Parathyroid adenoma (tissue), 2 donors: ENCODE results near the gene MAG.

Experiments used
- H2AFZ ChIP-seq: fragments of 300-600 bp; sonication (generic); one replicate; pipeline ENCODE4 v1.7.0; 2017; ENCODE audit warnings: antibody characterized with exemption, mild to moderate bottlenecking
- H3K27ac ChIP-seq: fragments of 300-600 bp; sonication (generic); one replicate; pipeline ENCODE4 v1.7.0; 2017
- H3K27me3 ChIP-seq: fragments of 300-600 bp; sonication (generic); one replicate; pipeline ENCODE4 v1.7.0; 2017; ENCODE audit warnings: low read length; ENCODE audit not compliant: control insufficient read depth, insufficient read depth
- H3K36me3 ChIP-seq: fragments of 300-600 bp; sonication (generic); one replicate; pipeline ENCODE4 v1.7.0; 2017; ENCODE audit warnings: low read length; ENCODE audit not compliant: control insufficient read depth, insufficient read depth
- H3K4me1 ChIP-seq: fragments of 300-600 bp; sonication (generic); one replicate; pipeline ENCODE4 v1.7.0; 2017; ENCODE audit warnings: control low read depth
- H3K4me2 ChIP-seq: fragments of 300-600 bp; sonication (generic); one replicate; pipeline ENCODE4 v1.7.0; 2017; ENCODE audit warnings: low read length
- H3K4me3 ChIP-seq: fragments of 300-600 bp; sonication (generic); one replicate; pipeline ENCODE4 v1.7.0; 2017; ENCODE audit warnings: low read depth, low read length
- H3K79me2 ChIP-seq: fragments of 300-600 bp; sonication (generic); one replicate; pipeline ENCODE4 v1.7.0; 2017; ENCODE audit warnings: control low read depth
- H3K9ac ChIP-seq: fragments of 300-600 bp; sonication (generic); one replicate; pipeline ENCODE4 v1.7.0; 2017; ENCODE audit warnings: mild to moderate bottlenecking
- H3K9me3 ChIP-seq: fragments of 300-600 bp; sonication (generic); one replicate; pipeline ENCODE4 v1.7.0; 2017; ENCODE audit warnings: low read length; ENCODE audit not compliant: control insufficient read depth
- CTCF ChIP-seq: fragments of 300-600 bp; sonication (generic); IDR thresholded peaks from one replicate; pipeline ENCODE4 v1.7.0; 2017; ENCODE audit warnings: antibody characterized with exemption, mild to moderate bottlenecking
- donor health status: primary hyperparathyroidism.

MAG gene

GRCh38 chr19:35288331-35288730, 3.6 kb upstream of the MAG start:
- Histone ChIP-seq H3K4me2 (no peak overlapping the region), H3K36me3 (no peaks in the 10 kb centered on the region), H3K9ac (no peak overlapping the region), H2AFZ (no peak overlapping the region), H3K4me3 (no peak overlapping the region), H3K4me1 (peaks cover 6% of the 10 kb centered on the region), H3K79me2 (no peaks in the 10 kb centered on the region), H3K27me3 (no peaks in the 10 kb centered on the region), H3K27ac (no peak overlapping the region), H3K9me3 (no peaks in the 10 kb centered on the region)
- no peak for TF ChIP-seq CTCF

GRCh38 chr19:35288906-35289305, 3.1 kb upstream of the MAG start:
- no peak overlapping the region for H2AFZ ChIP-seq
- no peak for TF ChIP-seq CTCF
- H3K9ac ChIP-seq: no peak overlapping the region
- peaks cover 6% of the 10 kb centered on the region for H3K4me1 ChIP-seq
- no peaks in the 10 kb centered on the region for H3K36me3 ChIP-seq
- no peaks in the 10 kb centered on the region for H3K9me3 ChIP-seq
- no peak overlapping the region for H3K4me2 ChIP-seq
- no peak overlapping the region for H3K27ac ChIP-seq
- no peak overlapping the region for H3K4me3 ChIP-seq
- no peaks in the 10 kb centered on the region for H3K27me3 ChIP-seq
- no peaks in the 10 kb centered on the region for H3K79me2 ChIP-seq

- no peak overlapping the region for H3K4me3 ChIP-seq
- no peaks in the 10 kb centered on the region for H3K79me2 ChIP-seq
- no peak overlapping the region for H2AFZ ChIP-seq
- H3K36me3 ChIP-seq: no peaks in the 10 kb centered on the region
- no peak for TF ChIP-seq CTCF
- no peak overlapping the region for H3K27ac ChIP-seq
- peak overlapping the region; percentile 49 for H3K4me2 ChIP-seq
- H3K9me3 ChIP-seq: no peaks in the 10 kb centered on the region
- no peaks in the 10 kb centered on the region for H3K27me3 ChIP-seq
- peaks cover 6% of the 10 kb centered on the region for H3K4me1 ChIP-seq
- H3K9ac ChIP-seq: no peak overlapping the region
These were observed 1.4 kb upstream of the MAG start for GRCh38 chr19:35290381-35291127.

- TF ChIP-seq CTCF: no peak
- peaks cover 6% of the 10 kb centered on the region for H3K4me1 ChIP-seq
- H3K9me3 ChIP-seq: no peaks in the 10 kb centered on the region
- no peak overlapping the region for H3K9ac ChIP-seq
- no peaks in the 10 kb centered on the region for H3K79me2 ChIP-seq
- no peaks in the 10 kb centered on the region for H3K27me3 ChIP-seq
- H3K27ac ChIP-seq: no peak overlapping the region
- H2AFZ ChIP-seq: no peak overlapping the region
- no peaks in the 10 kb centered on the region for H3K36me3 ChIP-seq
- H3K4me2 ChIP-seq: no peak overlapping the region
- H3K4me3 ChIP-seq: no peak overlapping the region
These were observed 702 bp upstream of the MAG start for GRCh38 chr19:35291259-35291658.
